Left cardiac atrium (tissue), 4 donors: Measurements from ENCODE around the gene IFI16. TPM values are rescaled to one million over a fixed set of nuclear protein-coding genes. Genes with fewer than 3 reads are reported as not detected.
"Not testable (repeated sequence)": the region's sequence is repeated elsewhere in the genome, so short reads cannot be mapped to it uniquely, and the experiment has no call there.

ENCODE experiments used
- ATAC-seq, 2 donors: fragments of 200-7000 bp; cut with Tn5 transposase; one replicate each; pipeline ENCODE4 v1.9.1; 2020; ENCODE audit warnings: mild to moderate bottlenecking in 2 of 2, moderate library complexity in 2 of 2
- DNase-seq: peaks from one replicate; pipeline ENCODE4 v3.0.0-alpha.2; 2020
- intact Hi-C, 2 donors: fragments of 100-400 bp; cut with DNase I; formaldehyde crosslinking; loops; one replicate each; pipeline versions ENCODE4 v1.14.1 to v1.15.1; 2022 to 2023
- total RNA-seq, 2 donors: library from RNA; stranded (reverse); fragmentation: NEBNext Ultra II Directional; extraction: Animal tissue kit (Norgen Biotek cat#: 25700); gene quantifications; one replicate each; pipeline ENCODE4 v1.2.1, GENCODE V29; 2021
- donor health status: DM: no; HTN: yes; CAD: no.
- donor health status: DM: no; HTN: yes; CAD: no; lungs with severe emphysema.
- donor health status: DM: yes; HTN: yes; CAD: no.
- donor health status: Dilated cardiomyopathy.

IFI16 gene
- total RNA-seq, 2 donors from 2014 or later, result 43.7 to 67.7 TPM

GRCh38 chr1:159088050-159088449 is 78.3 kb downstream of the IFI16 start:
- DNase-seq (no peak), ATAC-seq (no peak)
- intact Hi-C loops, result no loop called here

GRCh38 chr1:159088546-159089183 is 79.0 kb downstream of the IFI16 start:
- intact Hi-C loops, result no loop called here
- DNase-seq (no peak), ATAC-seq (no peak)

GRCh38 chr1:159089184-159089791 is 79.6 kb downstream of the IFI16 start:
- intact Hi-C loops, result no loop called here
- no peak for ATAC-seq
- DNase-seq, result no peak

- DNase-seq (no peak), ATAC-seq (no peak)
- intact Hi-C loops, result no loop called here
These were observed 80.8 kb downstream of the IFI16 start for GRCh38 chr1:159090286-159091179.

GRCh38 chr1:159091180-159091560 is 81.5 kb downstream of the IFI16 start:
- intact Hi-C loops, result no loop called here
- ATAC-seq (no peak), DNase-seq (no peak)

- intact Hi-C loops, result no loop called here
- ATAC-seq, result peak in 1 of 2 donors; percentile 24
- DNase-seq, result no peak
These were observed 81.9 kb downstream of the IFI16 start for GRCh38 chr1:159091607-159092031.

- intact Hi-C loops, result no loop called here
- no peak for DNase-seq
- no peak for ATAC-seq
These were observed 82.5 kb downstream of the IFI16 start for GRCh38 chr1:159092036-159092760.

GRCh38 chr1:159098596-159098995 is 88.9 kb downstream of the IFI16 start:
- ATAC-seq, result no peak
- intact Hi-C loops, result no loop called here
- no peak for DNase-seq

- intact Hi-C loops, result no loop called here
These were observed 90.9 kb downstream of the IFI16 start for GRCh38 chr1:159100589-159100988.

GRCh38 chr1:159103021-159103420 is 93.3 kb downstream of the IFI16 start:
- ATAC-seq, intact Hi-C loops, DNase-seq: not testable (repeated sequence)

More at GRCh38 chr1:159100589-159100988, 90.9 kb downstream of the IFI16 start:
- ATAC-seq (no peak), DNase-seq (no peak)

Other genes with a start within 250 kb of the IFI16 start
- gene OR6N1, start 237.7 kb upstream of the IFI16 start, total RNA-seq, result not detected
- gene OR6N2, start 228.7 kb upstream of the IFI16 start, total RNA-seq, result not detected
- 1 to 10 TPM; 5.2 to 9.5 TPM for gene MNDA, start 178.6 kb upstream of the IFI16 start, total RNA-seq
- gene PYHIN1, start 78.4 kb upstream of the IFI16 start, total RNA-seq, result under 1 TPM; 0.55 to 0.59 TPM
- under 1 TPM; 0.50 to 0.76 TPM for gene AIM2, start 66.9 kb downstream of the IFI16 start, total RNA-seq
- gene CADM3, start 161.7 kb downstream of the IFI16 start, total RNA-seq, result 10 to 100 TPM in 1 of 2 donors, 1 to 10 TPM in 1; 6.3 to 15.3 TPM
- 10 to 100 TPM; 38.0 to 66.9 TPM for gene ACKR1, start 195.0 kb downstream of the IFI16 start, total RNA-seq